H54 (cell line): ENCODE data around the gene CABP2.
"Not testable (repeated sequence)": the region's sequence is repeated elsewhere in the genome, so short reads cannot be mapped to it uniquely, and the experiment has no call there.

Source experiments
- DNase-seq: peaks from one replicate; pipeline ENCODE4 v3.0.0; 2011; ENCODE audit warnings: low spot score, mixed read lengths; ENCODE audit not compliant: insufficient read length
- FAIRE-seq: peaks from 3 replicates; lab custom pipeline; 2011; peaks lifted over from hg19 to GRCh38; lab: Jason Lieb, UNC
- POLR2A ChIP-seq: IDR thresholded peaks from 2 replicates; pipeline ENCODE4 v1.6.1; 2011; ENCODE audit warnings: low read depth, mild to moderate bottlenecking, low read length

CABP2 gene

DNA sequence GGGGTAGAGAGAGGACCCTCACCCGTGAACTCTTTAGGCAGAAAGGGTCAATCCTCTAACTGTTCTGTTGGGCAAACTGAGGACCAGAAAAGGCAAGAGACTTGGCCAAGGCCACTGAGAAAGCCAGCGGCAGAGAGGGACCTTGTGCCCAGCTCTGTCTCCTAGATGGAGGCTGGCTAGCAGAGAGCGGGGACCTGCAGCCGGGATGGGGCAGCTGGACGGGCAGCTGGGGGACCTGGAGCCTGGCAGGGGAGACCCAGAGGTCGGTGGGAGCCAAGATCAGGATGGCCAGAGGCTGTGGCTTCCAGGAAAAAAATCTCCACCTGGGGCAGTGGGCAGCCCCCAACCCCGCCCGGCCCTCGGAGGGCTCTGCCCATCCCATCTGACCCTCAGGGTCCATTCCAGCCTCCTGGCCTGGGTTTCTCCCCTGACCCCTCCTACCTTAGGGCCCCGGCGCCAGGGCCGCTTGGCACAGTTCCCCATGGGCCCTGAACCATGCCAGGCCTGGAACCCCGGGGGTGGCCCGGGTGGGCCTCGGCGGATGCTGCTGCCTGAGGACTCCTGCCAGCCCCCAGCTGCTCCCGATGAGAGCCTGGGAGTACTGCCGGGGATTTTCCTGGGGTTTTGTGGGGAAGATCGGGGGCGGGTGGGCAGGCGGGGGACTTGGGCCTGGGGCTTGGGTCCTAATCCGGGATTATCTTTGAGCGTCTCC lies at the start of gene CABP2:
TSS of gene CABP2 (minus strand) at position 603 of the 712 bp plus-strand sequence. CDS start at position 483, 120 bp downstream.
- TF ChIP-seq POLR2A, result no peak
- DNase-seq (no peak), FAIRE-seq (no peak)

DNA sequence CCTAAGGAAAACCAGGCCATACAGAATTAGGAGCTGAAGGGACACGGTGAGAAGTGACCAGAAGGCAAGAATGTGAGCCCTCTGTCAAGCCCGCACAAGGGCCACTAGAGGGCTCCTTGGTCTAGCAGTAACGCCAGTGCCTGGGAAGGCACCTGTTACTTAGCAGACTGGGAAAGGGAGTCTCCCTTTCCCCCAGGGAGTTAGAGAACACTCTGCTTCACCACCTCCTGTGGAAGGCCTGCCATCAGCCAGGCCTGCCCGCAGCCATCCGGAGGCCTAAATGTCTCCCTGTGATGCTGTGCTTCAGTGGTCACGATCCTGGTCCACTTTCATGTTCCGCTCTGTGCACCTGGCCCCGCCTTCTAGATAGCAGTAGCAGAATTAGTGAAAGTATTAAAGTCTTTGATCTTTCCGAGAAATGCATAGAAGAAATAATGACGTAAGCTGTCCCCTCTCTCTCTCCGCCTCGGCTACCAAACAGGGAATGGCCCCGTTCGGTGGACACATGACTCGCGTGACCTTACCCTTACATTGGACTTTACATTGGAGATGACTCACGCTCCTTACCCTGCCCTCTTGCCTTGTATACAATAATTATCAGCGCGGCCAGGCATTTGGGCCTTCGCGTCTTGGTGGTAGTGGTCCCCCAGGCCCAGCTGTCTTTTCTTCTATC lies 49.6 kb upstream of the CABP2 start:
- DNase-seq (no peak), FAIRE-seq (no peak)
- no peak for TF ChIP-seq POLR2A

DNA sequence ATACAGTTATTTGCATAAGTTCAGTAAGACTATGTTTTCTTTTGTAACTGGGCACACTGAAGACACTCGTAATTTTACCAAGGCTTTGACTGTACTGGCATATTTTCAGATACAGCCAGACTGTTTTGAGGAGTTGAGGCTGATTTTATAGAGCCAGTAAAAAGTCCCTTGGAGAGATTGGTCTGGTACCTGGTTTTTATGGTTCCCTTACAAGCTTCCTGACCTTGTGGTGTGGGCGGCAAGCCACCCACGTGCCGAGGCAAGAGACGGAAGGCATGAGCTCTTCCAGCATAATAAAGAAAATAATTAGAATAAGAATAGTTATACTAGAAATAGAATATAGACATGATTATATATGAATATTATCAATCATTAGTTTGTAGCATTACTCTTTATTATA lies 49.1 kb upstream of the CABP2 start:
- no peak for TF ChIP-seq POLR2A
- DNase-seq, result no peak
- no peak for FAIRE-seq

DNA sequence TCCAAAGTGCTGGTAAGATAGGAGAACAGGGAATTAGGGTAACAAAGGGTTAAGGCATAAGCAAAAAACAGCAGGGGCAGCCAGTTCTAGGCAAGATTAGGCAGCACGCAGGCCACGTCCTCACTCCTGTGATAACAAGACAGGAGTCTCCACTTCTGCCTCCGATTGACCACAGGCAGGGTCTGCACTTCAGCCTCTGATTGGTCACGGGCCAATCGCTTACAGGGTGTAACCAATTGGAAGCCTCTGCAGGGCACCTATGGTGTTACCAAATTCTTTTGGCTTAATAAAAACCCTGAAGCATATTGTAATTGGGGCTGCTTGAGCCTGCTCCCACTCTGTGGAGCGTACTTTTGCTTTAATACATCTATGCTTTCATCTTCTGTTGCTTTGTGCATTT lies 48.2 kb upstream of the CABP2 start:
- TF ChIP-seq POLR2A, result no peak

DNA sequence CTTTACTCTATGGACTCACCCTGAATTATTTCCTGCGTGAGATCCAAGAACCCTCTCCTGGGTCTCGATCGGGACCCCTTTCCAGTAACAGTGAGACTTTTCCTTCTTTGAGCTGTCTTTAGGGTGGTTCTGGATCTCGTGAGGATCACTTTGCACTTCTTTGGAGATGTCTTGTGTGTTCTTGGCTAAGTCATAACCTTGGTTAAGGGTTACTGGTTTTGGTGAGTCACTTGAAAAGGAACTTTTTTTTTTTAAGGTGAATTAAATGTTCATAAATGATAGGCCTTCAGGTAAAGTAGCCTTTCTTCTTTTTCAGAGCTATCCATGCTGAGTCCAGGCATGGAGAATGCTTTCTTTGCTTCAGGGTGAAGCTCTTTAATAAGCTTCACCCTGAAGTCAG lies 41.0 kb upstream of the CABP2 start:
- no peak for FAIRE-seq
- no peak for DNase-seq
- no peak for TF ChIP-seq POLR2A

More for the DNA sequence above, 48.2 kb upstream of the CABP2 start:
- FAIRE-seq (no peak), DNase-seq (no peak)

DNA sequence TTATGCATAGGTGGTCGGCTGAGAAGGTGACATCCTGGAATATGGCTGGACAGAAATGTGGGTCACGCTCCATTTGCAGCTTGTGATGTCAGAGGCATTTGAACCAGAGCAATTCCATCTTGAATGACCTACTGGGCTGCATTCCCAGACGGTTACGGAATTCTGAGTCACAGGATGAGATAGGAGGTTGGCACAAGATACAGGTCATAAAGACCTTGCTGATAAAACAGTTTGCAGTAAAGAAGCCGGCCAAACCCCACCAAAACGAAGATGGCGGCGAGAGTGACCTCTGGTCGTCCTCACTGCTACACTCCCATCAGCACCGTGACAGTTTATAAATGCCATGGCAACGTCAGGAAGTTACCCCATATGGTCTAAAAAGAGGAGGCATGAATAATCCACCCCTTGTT lies 40.5 kb upstream of the CABP2 start:
- peak; percentile 52 for FAIRE-seq
- DNase-seq, result not testable (repeated sequence)

DNA sequence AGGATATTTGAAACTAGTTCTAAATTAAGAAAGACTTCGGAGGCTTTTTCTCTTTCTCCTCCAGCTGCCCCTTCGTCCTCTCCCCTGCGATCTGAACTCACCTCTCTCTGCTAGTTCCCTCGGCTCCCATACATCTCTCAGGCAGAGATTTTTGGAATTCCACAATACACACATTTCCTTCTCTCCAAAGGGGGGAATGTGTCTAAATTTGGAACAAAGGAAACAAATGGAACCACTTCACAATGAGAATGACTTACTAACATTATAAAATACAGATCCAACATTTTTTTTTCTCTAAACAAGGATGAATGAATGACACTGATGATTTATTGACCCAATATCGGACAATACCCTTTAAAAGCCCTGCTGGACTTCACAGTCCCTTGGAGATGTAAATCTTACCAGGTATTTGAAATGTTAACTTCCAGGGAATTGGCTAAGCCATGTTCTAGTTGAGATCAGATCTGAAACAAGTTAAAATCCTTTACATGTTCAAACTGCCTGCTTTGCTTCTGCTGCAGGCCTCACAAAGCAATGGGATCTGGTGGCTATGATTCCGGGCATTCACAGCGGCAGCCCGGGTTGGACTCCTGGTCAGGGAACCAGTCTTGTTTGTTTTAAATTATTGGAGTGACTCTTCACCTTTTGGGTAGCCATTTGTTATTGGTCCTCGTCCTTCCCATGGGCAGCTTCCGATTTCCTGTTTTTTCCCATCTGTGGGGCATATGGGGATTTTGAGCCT lies 39.9 kb upstream of the CABP2 start:
- TF ChIP-seq POLR2A, result no peak
- FAIRE-seq, result no peak
- DNase-seq, result no peak

DNA sequence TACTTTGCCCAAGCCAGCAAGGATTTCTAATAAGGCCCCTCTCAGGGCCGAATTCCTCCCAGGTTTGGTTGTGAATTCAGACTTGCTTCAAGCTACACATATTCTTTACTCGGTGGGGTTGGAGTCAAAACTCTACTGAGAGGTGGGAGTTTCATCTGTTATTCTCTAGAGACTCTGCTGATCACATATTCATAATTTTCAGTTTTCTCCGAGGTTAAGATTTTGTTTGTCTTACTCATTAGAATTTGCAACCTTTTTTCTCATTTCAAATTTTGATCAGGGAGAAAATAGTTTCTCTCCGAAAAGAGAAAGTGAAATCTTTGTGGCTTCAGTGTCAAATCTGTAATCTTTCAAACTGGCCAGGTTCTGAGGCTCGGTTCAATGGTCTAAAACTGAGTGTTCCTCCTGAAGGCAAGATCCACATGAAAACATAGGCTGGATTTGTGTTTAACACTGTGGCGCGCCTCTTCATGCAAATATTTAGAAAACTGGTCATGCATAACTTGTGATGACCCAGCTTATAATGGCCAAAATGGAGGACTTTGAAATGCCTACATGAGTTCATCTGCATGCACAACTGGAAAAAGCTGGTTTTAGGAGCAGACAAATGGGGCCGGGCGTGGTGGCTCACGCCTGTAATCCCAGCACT lies 38.8 kb upstream of the CABP2 start:
- TF ChIP-seq POLR2A, result no peak
- no peak for DNase-seq
- FAIRE-seq, result no peak

DNA sequence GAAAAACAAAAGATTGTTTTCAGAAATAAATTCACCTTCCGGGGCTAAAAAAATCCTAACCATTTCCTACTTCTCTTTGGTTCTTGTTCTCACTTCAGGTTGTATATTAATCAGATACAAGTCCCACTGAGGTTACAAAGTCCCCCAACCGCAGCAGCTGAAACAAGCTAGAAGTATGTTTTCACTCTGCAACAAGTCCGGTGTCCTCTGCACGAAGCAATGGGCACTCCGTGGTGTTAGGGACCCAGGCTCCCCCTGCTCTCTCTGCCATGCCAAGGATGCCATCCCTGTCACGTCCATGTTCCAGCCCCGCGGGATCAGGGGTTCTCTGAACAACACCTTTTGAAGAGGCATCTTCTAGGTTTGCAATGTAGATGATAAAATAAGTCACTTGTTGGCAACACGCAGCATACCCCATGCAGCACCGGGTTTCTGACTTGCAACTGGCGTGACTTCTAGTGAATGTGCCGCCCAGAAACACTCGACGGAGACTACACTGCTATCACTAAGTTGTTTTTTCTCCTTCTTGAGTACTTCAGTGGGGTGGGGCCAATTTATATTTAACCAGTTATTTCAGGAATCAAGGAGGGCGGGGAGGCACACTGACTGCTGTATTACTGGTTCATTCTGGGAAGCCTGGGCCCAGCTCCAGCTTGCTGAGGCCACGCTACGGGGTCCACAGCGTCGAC lies 35.0 kb upstream of the CABP2 start:
- no peak for FAIRE-seq
- no peak for TF ChIP-seq POLR2A
- DNase-seq, result no peak

DNA sequence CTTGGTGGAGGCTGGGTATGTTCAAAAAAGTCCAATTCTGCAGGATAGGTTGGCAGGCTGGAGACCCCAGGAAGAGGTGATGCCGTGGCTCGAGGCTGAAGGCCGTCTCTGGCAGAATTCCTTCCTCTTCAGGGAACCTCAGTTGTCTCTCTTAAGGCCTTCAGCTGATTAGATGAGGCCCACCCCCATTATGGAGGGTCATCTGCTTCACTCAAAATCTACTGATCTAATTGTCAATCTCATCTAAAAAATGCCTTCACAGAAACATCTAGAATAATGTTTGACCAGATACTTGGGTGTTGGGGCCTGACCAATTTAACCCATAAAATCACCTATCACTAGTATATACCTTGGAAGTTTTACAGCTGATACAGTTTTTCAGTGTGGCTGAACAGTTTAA lies 33.0 kb upstream of the CABP2 start:
- TF ChIP-seq POLR2A, result no peak
- FAIRE-seq (no peak), DNase-seq (no peak)

DNA sequence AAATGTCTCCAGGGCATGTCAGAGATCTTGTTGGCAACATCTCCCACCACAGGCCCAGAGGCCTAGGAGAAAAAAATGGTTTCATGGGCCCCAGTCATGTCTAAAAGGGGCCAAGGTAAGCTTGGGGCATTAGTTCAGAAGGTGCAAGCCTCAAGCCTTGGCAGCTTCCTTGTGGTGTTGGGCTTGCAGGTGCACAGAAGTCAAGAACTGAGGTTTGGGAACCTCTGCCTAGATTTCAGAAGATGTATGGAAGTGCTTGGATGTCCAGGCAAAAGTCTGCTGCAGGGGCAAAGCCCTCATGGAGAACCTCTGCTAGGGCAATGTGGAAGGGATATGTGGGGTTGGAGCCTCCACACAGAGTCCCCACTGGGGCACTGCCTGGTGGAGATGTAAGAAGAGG lies 28.5 kb upstream of the CABP2 start:
- not testable (repeated sequence) for FAIRE-seq

DNA sequence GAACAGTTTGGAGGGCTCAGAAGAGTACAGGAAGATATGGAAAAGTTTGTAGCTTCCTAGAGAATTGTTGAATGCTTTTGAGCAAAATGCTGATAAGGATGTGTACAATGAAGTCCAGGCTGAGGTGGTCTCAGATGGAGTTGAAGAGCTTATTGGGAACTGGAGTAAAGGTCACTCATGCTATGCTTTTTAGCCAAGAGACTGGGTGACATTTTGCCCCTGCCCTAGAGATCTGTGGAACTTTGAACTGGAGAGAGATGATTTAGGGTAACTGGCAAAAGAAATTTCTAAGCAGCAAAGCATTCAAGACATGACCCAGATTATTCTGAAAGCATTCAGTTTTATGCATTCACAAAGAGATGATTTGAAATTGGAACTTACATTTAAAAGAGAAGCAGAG lies 27.9 kb upstream of the CABP2 start:
- DNase-seq (no peak), FAIRE-seq (no peak)
- TF ChIP-seq POLR2A, result no peak

More for the DNA sequence above, 28.5 kb upstream of the CABP2 start:
- not testable (repeated sequence) for DNase-seq

DNA sequence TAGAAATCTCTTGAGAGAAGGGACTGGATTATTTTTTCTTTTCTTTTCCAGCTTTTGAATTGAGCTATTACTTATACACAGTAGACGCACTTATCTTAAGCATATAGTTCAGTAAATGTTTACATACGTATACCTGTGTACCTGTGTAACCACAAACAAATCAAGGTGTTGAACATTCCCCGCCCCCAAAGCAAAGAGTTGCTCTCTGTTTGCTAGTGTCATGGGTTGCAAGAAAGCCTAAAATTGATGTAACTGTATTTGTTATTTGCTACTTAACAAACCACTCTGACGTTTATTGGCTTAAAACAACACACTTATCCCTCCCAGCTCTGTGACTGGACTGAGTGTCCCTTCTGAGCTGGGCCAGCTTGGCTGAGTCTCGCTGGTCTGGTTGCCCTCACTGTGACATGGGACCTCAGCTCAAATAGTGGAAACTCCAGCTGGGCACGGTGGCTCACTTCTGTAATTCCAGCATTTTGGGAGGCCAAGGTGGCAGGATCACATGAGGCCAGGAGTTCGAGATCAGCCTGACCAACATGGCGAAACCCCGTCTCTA lies 25.4 kb upstream of the CABP2 start:
- FAIRE-seq (no peak), DNase-seq (no peak)
- no peak for TF ChIP-seq POLR2A

DNA sequence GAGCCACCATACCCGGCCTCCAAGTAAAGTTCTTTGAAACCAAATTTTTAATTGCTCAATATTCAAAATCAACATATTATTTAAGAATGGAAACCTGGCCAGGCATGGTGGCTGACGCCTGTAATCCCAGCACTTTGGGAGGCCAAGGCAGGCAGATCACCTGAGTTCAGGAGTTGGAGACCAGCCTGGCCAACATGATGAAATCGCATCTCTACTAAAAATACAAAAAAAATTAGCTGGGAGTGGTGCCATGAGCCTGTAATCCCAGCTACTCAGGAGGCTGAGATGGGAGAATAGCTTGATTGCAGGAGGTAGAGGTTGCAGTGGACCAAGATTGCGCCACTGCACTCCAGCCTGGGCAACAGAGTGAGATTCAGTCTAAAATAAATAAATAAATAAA lies 24.9 kb upstream of the CABP2 start:
- not testable (repeated sequence) for DNase-seq, FAIRE-seq
